HG03139 (cell line): Measurements from ENCODE around the gene MED20.

Experiments
- ATAC-seq: cut with Tn5 transposase; IDR thresholded peaks from one replicate; pipeline ENCODE4 v1.9.1; 2021; ENCODE audit not compliant: unreplicated experiment

The MED20 gene

DNA sequence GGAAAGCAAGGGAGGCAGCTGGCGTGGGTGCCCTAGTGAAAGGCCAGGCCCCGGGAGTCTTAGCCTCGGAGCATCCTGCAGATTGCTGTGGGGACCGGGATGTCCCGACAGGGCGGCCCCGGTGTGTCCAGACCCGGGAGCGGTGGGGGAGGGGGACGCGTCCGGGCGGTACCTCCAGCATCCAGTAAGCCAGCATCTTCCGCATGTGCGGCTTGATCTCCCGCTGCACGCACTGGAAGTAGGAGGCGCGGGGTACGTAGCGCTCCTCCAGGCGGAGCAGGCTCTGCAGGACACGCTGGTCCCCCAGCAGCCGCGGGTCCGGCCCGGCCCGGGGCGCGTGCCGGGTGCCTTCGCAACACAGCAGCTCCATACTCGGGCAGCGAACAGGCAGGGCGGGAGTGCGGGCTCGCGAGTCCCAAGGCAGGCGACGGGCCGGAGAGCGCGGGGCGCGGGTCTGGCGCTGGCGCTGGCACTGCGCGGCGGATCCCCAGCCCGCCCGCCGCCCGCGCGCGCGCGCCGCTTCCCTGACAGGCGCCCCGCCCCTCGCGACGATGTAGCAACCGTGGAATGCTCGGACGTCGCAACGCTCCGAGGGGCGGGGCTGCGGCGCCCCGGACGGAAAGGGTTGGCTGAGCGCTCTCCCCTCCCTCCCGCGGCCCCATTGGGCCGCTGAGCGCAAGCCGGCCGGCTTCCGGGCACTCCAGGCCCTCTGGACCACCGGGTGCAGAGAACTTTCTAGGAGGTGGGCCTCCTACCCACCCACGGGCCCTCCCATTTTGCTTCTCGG, 20.5 kb upstream of the MED20 start, which contains the start of gene CCND3:
Gene CCND3, minus strand, starts transcription at position 529 of the 787 bp plus-strand sequence. Its CDS starts 159 bp downstream, at position 370.
- ATAC-seq: peak; percentile 77

DNA sequence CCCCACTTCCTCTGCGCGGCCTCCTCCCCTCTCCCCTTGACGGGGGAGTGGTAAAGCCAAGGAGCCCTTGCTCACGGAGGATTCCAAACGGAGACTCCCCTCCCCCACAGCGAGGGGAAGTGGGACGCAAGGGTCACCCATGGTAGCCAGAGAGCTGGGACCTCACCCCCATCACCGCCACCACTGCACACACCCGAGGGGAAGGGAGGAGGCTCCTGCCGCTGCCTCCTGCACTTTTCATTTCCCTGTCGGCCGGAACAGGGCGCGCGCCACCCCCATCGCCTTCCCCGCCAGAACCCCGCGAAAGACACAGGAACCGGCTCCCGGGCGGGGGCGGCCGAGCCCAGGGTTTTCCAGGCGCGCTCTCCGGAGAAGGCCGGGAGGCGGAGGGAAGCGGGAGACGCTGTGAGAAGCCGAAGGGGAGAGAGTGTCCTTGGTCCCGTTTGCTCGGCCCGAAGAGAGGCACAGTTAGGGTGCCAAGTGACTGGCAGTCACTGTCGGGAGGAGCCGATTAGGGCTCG, 19.9 kb upstream of the MED20 start:
- ATAC-seq: peak; percentile 1

GRCh38 chr6:41939848-41940758, 19.2 kb upstream of the MED20 start:
- no peak for ATAC-seq

DNA sequence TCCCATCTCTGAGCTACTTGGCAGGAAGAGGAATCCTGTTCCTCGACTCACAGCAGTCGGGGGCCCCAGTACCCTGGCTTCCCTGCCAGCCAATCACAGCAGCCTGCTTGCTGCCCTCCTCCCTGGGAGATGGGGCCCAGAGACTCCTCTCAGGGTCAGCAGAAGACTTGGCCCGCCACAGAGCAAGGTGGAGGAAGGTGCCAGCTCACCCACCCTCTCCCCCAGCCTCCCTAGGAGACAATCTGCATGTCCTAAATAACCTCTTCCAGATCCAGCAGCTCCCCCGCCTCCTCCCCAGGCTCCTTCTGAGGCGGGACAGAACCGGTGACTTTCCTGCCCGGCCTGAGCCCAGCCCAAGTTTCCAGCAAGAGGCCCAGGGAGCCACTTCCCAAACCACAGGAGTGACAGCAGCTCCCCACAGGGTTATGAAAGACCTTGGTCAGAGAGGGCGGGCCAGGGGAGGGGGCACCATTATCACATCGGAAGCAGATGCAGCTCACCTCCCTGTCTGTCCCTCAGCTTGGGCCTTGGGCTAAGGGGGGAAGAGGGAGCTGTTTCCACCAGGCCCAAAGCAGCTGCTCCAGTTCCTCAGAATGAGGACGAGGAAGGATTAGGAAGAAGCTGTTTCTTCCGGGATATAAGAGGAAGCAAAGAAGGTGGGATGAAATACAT, 18.4 kb upstream of the MED20 start:
- no peak for ATAC-seq

DNA sequence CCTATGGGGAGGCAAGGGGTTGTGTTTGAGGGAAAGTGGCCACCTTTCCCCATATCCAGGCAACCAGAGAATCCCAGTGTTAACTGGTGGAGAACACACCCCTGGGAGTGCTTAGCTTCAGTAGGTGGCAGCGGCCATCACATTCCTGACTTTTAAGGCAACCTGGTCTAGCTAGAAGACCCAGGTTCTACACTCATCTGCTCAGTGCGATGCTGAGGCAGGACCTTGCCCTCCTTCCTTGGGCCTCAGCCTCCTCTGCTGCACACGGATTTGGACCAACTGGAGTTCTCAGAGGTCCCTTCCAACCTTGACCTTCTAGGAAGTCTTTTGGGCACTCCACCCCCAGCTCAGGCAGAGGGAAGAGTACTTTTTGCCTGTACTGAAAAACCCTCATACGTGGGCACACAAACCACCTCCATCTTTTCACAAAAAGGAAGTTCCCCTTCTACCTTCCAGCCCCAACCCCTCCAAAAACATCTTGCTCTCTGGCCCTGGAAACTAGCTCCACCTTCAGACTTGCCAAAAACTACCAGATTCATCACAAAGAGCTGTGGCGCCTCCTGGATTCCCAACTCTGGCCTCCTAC, 17.7 kb upstream of the MED20 start:
- no peak for ATAC-seq

- no peak for ATAC-seq
These were observed 17.1 kb upstream of the MED20 start for GRCh38 chr6:41937861-41938574.

DNA sequence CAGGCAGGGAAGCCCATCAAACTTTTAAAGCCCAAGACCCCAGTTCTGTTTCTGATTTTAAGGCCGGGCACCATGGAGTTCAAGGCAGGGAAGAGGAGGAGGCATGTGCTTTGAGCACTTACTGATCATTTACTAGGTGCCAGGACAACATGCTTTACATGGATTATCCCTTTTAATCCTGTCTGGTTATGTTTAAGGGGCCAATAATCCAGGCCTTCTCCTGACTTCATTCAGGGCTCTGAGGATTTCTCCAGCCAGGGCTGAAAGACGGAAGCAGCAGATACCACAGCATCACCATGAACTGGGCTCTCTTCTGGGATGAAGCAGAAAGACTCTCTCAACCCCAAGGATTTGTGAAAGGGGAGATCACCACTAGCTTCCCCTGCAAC, 16.5 kb upstream of the MED20 start:
- no peak for ATAC-seq

GRCh38 chr6:41936073-41936837, 15.3 kb upstream of the MED20 start:
- ATAC-seq: peak; percentile 53

DNA sequence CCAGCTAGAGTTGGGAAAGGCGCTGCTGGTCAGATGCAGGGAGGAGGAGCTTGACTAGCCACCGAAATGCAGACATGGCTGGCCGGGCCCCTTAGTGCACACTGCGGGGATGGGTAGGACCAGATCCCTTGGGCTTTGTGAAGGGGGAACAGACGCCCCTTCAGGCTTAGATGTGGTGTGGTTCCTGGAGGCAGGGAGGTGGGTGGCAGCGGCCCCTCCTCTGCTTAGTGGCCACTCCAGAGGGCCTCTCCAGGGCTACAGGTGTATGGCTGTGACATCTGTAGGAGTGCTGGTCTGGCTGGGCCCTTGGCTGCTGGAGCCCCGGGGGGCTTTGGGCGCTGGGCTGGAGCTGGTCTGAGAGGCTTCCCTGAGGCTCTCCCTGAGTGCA, 14.7 kb upstream of the MED20 start:
- no peak for ATAC-seq

DNA sequence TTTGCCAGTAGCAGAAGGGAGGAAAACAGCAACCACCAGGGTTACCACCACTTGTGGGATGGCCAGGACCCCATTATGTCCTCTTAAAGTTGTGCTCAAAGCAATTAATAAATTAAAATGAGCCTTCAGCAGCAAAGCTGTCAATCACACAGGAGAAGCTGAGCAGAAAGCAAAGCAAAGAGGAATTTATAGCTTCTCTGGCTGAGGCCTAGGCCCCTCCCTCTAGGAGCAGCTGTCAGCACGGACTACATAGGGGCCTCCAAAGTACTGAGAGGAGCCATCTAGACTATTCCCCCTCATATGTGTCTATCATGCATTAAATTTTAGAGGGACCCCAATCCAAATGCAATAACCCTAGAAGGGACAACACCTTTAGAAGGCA, 14.2 kb upstream of the MED20 start:
- ATAC-seq: no peak

DNA sequence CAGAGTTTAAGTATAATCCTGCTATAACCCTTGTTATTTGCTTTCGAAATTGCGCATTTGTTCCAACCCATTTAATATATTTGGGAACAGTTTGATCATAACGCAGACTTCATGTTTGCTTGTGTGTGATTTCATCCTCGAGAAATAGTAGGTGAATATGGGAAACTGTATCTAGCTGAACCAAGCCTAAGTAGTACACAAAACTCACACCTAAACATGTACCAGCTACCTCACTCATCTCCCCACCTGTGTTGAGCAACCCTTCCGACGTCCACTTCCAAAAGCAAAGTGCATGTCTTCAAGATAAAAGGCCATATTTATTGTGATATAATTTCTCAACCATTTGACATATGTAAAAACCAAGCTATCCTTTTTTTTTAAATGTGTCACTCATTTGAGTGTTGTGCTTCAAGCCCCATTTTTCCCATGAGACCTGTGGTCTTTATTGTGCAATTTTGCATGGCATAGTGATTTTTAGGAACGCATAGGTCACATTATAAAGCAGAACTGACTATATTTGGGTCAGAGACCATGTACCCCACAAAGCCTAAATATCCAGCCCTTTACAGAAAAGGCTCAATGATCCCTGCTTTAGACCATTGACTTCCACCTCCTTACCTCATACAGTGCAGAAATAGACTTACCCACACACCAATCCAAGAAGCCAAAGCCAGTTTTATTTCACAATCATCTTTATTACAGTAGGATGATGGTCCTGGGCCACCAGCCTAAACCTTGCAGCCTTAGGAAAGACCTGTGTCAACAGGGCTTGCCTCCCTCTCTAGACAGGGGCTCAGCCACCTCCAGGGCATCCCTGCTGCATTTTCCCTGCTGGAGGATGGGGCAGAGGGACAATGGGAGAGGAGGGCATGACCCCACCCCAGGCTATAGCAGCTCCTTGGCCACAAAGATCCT, 13.6 kb upstream of the MED20 start:
- ATAC-seq: no peak

- ATAC-seq: no peak
These were observed 11.4 kb upstream of the MED20 start for GRCh38 chr6:41932378-41932777.

- no peak for ATAC-seq
These were observed 10.9 kb upstream of the MED20 start for GRCh38 chr6:41931792-41932191.

- ATAC-seq: no peak
These were observed 9.0 kb upstream of the MED20 start for GRCh38 chr6:41929924-41930323.

DNA sequence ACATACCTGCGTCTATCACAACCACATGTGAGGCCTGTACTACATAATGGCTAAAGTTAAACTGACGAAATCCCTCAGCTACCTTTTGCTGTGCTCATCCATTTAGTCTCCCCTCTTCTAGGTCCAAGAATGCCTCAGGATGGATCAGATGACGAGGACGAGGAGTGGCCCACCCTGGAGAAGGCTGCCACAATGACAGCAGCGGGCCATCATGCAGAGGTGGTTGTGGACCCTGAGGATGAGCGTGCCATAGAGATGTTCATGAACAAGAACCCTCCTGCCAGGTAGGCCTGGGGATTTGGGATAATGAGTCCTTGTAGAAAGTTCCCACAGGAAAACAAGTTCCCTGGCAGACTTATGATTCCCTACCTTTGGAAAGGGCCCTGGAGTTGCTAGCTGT, 6.3 kb upstream of the MED20 start:
- no peak for ATAC-seq

DNA sequence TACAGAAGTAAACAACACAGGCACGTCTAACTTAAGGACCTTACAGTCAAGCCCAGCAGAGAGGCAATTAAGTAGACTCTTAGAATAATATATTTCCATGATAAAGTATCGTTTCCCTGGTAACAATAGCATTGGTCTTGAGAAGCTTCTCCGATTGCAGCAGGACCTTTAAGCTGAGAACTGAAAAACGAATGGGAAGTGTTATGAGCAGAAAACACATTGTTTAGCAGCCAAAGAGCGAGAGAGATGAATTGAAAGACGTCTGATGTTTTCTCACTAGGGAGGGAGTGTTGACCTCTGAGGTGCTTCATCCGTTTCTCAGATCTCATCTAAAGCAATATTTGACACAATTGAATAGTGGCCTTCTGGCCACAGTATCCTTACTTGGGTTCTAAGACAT, 1.2 kb upstream of the MED20 start:
- ATAC-seq: no peak

GRCh38 chr6:41921712-41921998, 716 bp upstream of the MED20 start:
- ATAC-seq: no peak

DNA sequence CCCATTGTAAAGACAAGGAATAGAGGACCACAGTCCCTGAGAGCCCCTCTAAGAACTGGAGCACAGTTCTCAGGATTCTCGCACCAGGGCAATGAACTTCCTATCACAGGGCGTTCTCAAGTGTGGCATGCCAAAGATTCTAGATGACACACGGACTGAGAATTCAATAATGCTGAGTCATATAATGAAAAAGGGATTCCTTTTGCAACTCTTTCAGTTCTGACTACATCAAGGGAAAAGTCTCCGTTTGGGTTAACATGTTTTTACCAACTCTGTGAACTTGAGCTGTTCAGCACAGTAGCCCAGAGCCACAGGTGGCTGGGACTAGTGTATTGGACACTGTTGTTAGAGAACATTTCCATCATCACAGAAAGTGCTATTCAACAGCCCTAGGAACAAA, 3.4 kb downstream of the MED20 start:
- no peak for ATAC-seq
